Stimulated activated CD4-positive, alpha-beta T cell treated with anti-CD3 and anti-CD28 coated beads, Interleukin-4, amount 100 ng/mL, for 24 hours (primary cell): Measurements from ENCODE around the gene OR51V1.
"Not testable (repeated sequence)": the region's sequence is repeated elsewhere in the genome, so short reads cannot be mapped to it uniquely, and the experiment has no call there.

Experiments
- DNase-seq: peaks from one replicate; pipeline ENCODE4 v3.0.0-alpha.2; 2020

OR51V1 gene

GRCh38 chr11:5229796-5230195 is 29.3 kb upstream of the OR51V1 start:
- no peak for DNase-seq

- DNase-seq, result no peak
Observed at GRCh38 chr11:5229356-5229755, 28.9 kb upstream of the OR51V1 start.

GRCh38 chr11:5228124-5228523 is 27.6 kb upstream of the OR51V1 start:
- DNase-seq, result no peak

- DNase-seq, result no peak
Observed at GRCh38 chr11:5227681-5228080, 27.2 kb upstream of the OR51V1 start.

- DNase-seq, result no peak
Observed at GRCh38 chr11:5226732-5227310, 26.3 kb upstream of the OR51V1 start, which contains the start of gene HBB. HBB (minus strand) TSS chr11:5227071; CDS start chr11:5227021, 50 bp downstream.

GRCh38 chr11:5225480-5225871 is 25.0 kb upstream of the OR51V1 start:
- DNase-seq, result no peak

- no peak for DNase-seq
Observed at GRCh38 chr11:5224538-5225479, 24.3 kb upstream of the OR51V1 start.

- no peak for DNase-seq
Observed at GRCh38 chr11:5223686-5224085, 23.2 kb upstream of the OR51V1 start.

- DNase-seq, result no peak
Observed at GRCh38 chr11:5223146-5223545, 22.7 kb upstream of the OR51V1 start.

- DNase-seq, result no peak
Observed at GRCh38 chr11:5210376-5210885, 9.9 kb upstream of the OR51V1 start.

- DNase-seq, result no peak
Observed at GRCh38 chr11:5204787-5205186, 4.3 kb upstream of the OR51V1 start.

GRCh38 chr11:5203366-5203765 is 2.9 kb upstream of the OR51V1 start:
- DNase-seq, result no peak

- DNase-seq, result no peak
Observed at GRCh38 chr11:5198285-5198684, 2.2 kb downstream of the OR51V1 start.

GRCh38 chr11:5197536-5197935 is 2.9 kb downstream of the OR51V1 start:
- no peak for DNase-seq

GRCh38 chr11:5196731-5197130 is 3.8 kb downstream of the OR51V1 start:
- DNase-seq, result no peak

- DNase-seq, result no peak
Observed at GRCh38 chr11:5196067-5196466, 4.4 kb downstream of the OR51V1 start.

GRCh38 chr11:5192738-5193137 is 7.7 kb downstream of the OR51V1 start:
- no peak for DNase-seq

- DNase-seq, result no peak
Observed at GRCh38 chr11:5188201-5188600, 12.3 kb downstream of the OR51V1 start.

GRCh38 chr11:5178046-5178837 is 22.2 kb downstream of the OR51V1 start:
- no peak for DNase-seq

- DNase-seq, result no peak
Observed at GRCh38 chr11:5174934-5175333, 25.5 kb downstream of the OR51V1 start.

GRCh38 chr11:5171856-5172255 is 28.6 kb downstream of the OR51V1 start:
- no peak for DNase-seq

GRCh38 chr11:5165898-5166297 is 34.6 kb downstream of the OR51V1 start:
- not testable (repeated sequence) for DNase-seq

- not testable (repeated sequence) for DNase-seq
Observed at GRCh38 chr11:5164807-5165206, 35.7 kb downstream of the OR51V1 start.
